ELR (cell line): ENCODE measurements around the gene DRAM1.
A peak's percentile ranks its signal among the peaks of the same experiment; 100 is the strongest.

ENCODE experiments used
- DNase-seq: peaks from one replicate; pipeline ENCODE4 v3.0.0-alpha.2; 2015; ENCODE audit warnings: low read depth

Gene DRAM1

GRCh38 chr12:101941306-101942249, 64.2 kb downstream of the DRAM1 start:
- DNase-seq = no peak

GRCh38 chr12:101942250-101942605, 64.8 kb downstream of the DRAM1 start:
- no peak for DNase-seq

- DNase-seq = no peak
Observed at GRCh38 chr12:101945369-101946232, 68.2 kb downstream of the DRAM1 start.

GRCh38 chr12:101946233-101946611, 68.8 kb downstream of the DRAM1 start:
- no peak for DNase-seq

- DNase-seq = no peak
Observed at GRCh38 chr12:101947316-101947715, 69.9 kb downstream of the DRAM1 start.

GRCh38 chr12:101948365-101948764, 71.0 kb downstream of the DRAM1 start:
- DNase-seq = no peak

- no peak for DNase-seq
Observed at GRCh38 chr12:101951002-101951670, 73.8 kb downstream of the DRAM1 start.

- DNase-seq = no peak
Observed at GRCh38 chr12:101954113-101954512, 76.7 kb downstream of the DRAM1 start.

- no peak for DNase-seq
Observed at GRCh38 chr12:101954676-101955075, 77.3 kb downstream of the DRAM1 start.

GRCh38 chr12:101957252-101957959, 80.0 kb downstream of the DRAM1 start:
- DNase-seq = peak; percentile 27

GRCh38 chr12:101959607-101960006, 82.2 kb downstream of the DRAM1 start:
- DNase-seq = no peak

- DNase-seq = peak; percentile 43
Observed at GRCh38 chr12:101962486-101962885, 85.1 kb downstream of the DRAM1 start.

- no peak for DNase-seq
Observed at GRCh38 chr12:101963697-101964096, 86.3 kb downstream of the DRAM1 start.

GRCh38 chr12:101966496-101966895, 89.1 kb downstream of the DRAM1 start:
- no peak for DNase-seq

GRCh38 chr12:101967506-101967905, 90.1 kb downstream of the DRAM1 start:
- no peak for DNase-seq

- DNase-seq = no peak
Observed at GRCh38 chr12:101968770-101969169, 91.4 kb downstream of the DRAM1 start.
